ENCODE measurements around the gene SETMAR.
"Not testable (repeated sequence)": the region's sequence is repeated elsewhere in the genome, so short reads cannot be mapped to it uniquely, and the experiment has no call there.

SETMAR gene

GRCh38 chr3:4326868-4327267, 23.7 kb downstream of the SETMAR start:
- no peak overlapping the region for H3K4me3 ChIP-seq (ENCODE audit: low read depth, low read length)
- TF ChIP-seq, protein P1, sequence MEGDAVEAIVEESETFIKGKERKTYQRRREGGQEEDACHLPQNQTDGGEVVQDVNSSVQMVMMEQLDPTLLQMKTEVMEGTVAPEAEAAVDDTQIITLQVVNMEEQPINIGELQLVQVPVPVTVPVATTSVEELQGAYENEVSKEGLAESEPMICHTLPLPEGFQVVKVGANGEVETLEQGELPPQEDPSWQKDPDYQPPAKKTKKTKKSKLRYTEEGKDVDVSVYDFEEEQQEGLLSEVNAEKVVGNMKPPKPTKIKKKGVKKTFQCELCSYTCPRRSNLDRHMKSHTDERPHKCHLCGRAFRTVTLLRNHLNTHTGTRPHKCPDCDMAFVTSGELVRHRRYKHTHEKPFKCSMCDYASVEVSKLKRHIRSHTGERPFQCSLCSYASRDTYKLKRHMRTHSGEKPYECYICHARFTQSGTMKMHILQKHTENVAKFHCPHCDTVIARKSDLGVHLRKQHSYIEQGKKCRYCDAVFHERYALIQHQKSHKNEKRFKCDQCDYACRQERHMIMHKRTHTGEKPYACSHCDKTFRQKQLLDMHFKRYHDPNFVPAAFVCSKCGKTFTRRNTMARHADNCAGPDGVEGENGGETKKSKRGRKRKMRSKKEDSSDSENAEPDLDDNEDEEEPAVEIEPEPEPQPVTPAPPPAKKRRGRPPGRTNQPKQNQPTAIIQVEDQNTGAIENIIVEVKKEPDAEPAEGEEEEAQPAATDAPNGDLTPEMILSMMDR (IDR thresholded peaks at IDR 0.05; ENCODE audit: low read depth, low read length) = no peak

DNA sequence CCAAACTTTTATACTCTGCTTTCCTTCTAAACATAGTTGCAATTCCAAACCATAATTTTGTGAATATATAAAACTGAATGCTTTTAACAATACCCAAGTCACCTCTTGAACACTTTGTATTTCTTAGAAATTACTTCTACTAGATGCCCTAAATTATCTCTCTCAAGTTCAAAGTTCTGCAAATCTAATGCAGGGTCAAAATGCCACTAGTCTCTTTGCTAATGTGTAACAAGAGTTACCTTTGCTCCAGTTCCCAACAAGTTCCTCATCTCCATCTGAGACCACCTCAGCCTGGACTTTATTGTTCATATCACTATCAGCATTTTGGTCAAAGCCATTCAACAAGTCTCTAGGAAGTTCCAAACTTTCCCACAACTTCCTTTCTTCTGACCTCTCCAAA, 26.6 kb downstream of the SETMAR start:
- not testable (repeated sequence) for H3K4me3 ChIP-seq (ENCODE audit: low read depth, low read length)

DNA sequence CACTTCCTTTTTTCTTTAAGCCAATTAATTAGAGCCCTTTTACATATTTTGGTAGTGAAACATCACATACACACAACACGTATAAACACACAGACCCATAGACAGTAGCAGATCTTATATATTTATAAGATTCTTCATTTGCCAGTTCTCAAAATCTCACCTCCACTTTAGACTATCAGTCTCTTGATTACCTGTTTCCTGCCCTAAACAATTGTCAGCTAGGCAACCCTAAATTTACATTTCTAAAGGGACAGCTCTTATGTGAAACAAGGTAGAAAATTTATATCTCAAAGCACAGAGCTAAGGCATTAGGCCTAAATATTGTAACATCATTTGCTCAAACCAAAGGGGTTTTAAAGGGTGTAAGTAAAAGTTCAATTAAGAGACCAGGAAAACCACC, 28.9 kb downstream of the SETMAR start:
- TF ChIP-seq, protein P1 (IDR thresholded peaks at IDR 0.05; ENCODE audit: low read depth, low read length) = no peak
- H3K4me3 ChIP-seq (ENCODE audit: low read depth, low read length) = no peak overlapping the region

DNA sequence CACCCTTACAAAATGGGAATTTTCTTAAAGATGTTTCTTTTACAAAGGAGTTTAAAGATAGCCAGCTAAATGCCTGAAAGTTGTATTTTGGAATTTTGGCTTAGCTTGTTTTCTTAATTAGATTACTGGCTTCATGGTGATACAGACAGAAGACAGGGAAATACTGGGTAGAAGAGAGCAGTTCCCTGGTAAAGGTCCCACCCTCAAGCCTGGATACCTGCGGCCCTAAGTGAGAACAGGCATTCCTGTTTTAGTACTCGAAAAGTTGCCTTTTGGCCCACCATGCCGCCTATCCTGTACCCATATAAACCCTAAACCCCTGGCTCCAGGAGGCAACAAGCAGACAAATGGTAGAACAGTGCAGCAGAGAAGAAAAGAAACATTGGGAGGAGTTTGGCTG, 29.4 kb downstream of the SETMAR start:
- no peak overlapping the region for H3K4me3 ChIP-seq (ENCODE audit: low read depth, low read length)
- TF ChIP-seq, protein P1 (IDR thresholded peaks at IDR 0.05; ENCODE audit: low read depth, low read length) = no peak

- no peak overlapping the region for H3K4me3 ChIP-seq (ENCODE audit: low read depth, low read length)
- TF ChIP-seq, protein P1 (IDR thresholded peaks at IDR 0.05; ENCODE audit: low read depth, low read length) = no peak
Observed at GRCh38 chr3:4332991-4333390, 29.8 kb downstream of the SETMAR start.

DNA sequence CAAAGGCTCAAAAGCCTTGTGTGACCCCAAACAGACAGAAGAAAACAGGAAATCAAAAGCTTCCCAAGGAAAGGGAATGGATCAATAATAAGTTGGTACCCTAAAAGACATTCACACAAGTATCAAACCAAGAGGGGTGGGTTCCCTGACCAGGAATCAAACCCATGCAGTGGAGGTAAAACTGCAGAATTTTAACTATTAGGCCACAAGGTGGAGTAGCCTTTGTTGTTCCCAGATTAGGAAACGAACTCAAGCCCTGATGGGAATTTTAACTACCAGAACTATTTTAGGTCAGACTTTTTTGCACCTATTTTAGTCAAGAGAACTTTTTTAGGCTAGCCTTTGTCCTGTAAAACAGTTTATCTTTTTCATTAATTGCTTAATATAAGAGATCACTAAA, 31.4 kb downstream of the SETMAR start:
- no peak overlapping the region for H3K4me3 ChIP-seq (ENCODE audit: low read depth, low read length)
- TF ChIP-seq, protein P1 (IDR thresholded peaks at IDR 0.05; ENCODE audit: low read depth, low read length) = no peak

DNA sequence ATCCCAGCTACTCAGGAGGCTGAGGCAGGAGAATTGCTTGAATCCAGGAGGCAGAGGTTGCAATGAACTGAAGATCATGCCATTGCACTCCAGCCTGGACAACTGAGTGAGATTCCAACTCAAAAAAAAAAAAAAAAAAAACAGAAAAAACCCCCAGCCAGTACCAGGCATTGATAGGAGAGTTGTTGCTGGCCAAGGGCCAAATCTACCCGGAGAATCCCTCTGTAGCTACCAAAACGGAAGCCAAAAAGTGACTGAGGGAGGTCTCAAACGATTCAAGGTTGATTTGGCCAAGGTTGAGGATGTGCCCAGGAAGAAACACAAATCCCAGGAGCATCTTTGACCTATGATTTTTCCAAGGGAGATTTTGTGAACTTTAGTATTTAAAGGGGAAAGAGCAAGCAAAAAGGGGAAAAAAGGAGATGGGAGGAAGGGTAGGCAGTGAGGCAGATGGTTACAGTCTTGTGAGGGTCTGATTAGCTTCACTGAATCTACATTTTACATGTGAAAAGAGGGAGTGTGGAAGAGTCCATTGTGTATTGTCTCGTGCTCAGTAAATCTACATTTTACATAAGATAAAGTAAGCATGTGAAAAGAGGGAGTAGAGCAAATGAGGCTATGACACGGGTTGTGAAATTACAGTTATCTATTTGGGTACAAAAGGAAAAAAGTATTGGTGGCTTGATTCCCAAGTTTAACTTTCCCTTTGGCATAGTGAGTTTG, 32.8 kb downstream of the SETMAR start:
- H3K4me3 ChIP-seq (ENCODE audit: low read depth, low read length) = no peak overlapping the region
- TF ChIP-seq, protein P1 (IDR thresholded peaks at IDR 0.05; ENCODE audit: low read depth, low read length) = no peak

All from WI38 (cell line).